GM21526 (cell line): ENCODE results near the gene UBE2Q2.

ENCODE experiments used
- ATAC-seq: cut with Tn5 transposase; IDR thresholded peaks from one replicate; pipeline ENCODE4 v1.9.1; 2021; ENCODE audit warnings: moderate library complexity; ENCODE audit not compliant: unreplicated experiment, low FRiP score

UBE2Q2 gene

DNA sequence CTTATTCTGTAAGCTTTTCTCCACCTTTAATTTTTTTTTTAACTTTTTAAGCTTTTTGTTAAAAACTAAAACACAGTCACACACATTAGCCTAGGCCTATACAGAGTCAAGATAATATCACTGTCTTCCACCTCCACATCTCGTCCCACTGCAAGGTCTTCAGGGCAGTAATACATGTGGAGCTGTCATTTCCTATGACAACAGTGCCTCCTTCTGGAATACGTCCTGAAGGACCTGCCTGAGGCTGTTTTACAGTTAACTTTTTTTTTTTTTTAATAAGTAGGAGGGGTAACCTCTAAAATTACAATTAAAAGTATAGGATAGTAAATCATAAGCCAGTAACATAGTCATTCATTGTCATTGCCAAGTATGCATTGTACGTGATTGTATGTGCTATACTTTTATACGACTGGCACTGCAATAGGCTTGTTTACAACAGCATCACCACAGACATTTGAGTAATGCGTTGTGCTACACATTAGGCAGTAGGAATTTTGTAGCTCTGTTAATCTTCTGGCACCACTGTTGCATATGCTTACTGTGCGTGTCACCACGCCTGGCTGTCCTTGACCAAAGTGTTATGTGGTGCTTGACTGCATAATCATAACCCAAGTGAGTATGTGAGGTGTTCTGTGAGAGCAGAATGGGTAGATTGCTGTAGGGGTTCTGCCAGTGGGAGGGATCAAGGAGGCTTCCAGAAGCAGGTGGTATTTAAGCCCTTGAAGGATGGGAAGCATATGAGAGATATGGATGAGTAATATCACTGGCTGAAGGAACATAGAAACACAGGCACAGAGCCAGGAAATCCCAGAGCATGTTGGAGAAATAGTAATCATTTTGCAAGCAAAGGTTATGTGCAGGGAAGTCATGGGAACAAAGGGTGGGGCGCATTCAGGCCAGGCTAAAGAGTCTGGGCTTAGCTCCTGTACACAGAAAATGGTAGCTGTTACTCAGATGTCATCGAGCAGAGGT is 78.8 kb downstream of the UBE2Q2 start:
- ATAC-seq: no peak

DNA sequence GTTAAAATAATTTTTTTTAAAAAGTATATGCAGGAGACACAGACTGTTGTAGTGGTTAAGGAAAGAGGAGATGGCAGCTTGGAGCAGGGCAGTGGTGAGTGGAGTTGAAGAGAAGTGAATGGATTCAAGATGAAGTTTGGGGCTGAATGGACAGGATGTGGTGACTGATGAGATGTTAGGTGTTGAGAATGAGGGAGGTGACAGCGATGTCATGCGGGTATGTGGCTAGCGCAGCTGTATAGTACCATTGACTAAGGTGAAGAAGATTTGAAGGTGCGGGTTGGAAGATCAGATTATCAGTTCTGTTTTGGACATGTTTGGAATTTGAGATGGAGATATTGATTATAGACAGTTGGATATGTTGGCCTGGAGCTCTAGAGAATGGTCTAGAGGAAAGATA is 80.5 kb downstream of the UBE2Q2 start:
- no peak for ATAC-seq

DNA sequence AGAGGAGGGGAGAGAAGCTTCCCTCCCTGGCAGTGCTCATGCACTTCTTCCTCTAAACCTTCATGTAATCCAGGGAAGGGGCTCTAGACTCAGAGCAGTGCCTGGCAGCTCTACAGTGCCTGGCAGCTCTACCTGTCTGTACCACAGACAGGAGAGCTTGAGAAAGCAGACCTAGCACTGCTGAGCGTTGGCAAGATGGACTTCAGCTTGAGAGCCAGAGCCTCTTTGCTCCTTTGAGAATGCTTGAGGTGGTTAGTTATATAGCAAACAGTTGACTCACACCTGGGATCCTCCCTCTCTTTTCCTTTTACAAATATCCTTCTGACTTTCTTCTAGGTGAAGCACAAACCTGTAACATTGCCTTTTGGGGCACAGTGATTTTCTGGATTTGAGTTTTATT is 81.3 kb downstream of the UBE2Q2 start:
- no peak for ATAC-seq

DNA sequence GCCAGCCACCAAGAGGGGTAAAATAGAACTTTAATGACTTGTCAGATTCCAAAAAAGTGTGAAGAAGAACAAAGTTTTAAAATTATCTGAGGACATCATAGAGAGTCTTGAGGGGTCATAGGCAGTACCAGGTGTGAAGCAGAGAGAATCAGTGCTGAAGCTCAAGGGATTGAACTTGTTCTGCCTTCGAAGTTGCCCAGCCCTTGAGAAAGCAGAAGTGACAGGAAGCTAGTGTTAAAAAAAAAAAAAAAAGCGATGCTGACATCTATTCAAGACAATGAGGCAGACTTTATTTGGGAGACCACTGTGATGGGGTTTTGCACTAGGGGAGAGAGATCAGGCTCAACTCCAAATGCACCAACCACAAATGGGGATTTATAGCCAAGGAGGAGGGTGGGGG is 82.2 kb downstream of the UBE2Q2 start:
- ATAC-seq: no peak

DNA sequence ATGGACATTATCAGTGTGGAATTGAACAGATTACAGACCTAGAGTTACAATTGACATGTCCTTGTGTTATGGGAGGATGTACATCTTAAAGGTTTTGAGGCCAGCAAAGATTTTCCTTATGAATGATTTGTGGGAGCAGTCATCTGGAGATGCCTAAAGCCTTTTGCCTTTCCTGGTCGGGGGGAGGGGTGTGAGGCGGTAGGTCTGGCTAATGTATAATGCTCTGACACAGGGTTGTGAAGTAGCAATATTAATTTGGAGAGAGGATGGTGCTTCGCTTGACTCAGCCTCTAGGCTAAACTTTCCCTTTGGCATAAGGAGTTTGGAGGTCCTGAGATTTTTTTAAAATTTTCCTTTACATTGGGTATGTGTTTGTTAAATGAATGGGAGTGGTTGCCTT is 83.7 kb downstream of the UBE2Q2 start:
- no peak for ATAC-seq

DNA sequence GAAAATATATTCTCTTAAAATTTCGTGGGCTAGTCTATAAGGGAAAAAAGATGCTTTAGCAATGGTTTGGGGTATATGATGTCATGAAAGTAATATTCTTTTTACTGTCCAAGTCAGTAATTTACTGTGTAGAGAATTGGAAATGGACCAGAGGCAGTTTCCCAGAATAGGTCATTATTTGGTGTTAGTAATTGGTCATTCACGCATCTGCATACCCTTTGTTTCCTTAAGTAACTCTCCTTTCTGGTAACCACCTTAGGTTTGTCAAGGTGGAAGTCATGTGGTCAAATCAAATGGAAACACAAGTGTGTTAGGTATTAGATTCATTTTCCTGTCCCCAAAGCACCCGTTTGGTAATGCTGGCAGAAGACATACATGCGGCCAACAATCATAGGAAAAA is 84.4 kb downstream of the UBE2Q2 start:
- no peak for ATAC-seq

DNA sequence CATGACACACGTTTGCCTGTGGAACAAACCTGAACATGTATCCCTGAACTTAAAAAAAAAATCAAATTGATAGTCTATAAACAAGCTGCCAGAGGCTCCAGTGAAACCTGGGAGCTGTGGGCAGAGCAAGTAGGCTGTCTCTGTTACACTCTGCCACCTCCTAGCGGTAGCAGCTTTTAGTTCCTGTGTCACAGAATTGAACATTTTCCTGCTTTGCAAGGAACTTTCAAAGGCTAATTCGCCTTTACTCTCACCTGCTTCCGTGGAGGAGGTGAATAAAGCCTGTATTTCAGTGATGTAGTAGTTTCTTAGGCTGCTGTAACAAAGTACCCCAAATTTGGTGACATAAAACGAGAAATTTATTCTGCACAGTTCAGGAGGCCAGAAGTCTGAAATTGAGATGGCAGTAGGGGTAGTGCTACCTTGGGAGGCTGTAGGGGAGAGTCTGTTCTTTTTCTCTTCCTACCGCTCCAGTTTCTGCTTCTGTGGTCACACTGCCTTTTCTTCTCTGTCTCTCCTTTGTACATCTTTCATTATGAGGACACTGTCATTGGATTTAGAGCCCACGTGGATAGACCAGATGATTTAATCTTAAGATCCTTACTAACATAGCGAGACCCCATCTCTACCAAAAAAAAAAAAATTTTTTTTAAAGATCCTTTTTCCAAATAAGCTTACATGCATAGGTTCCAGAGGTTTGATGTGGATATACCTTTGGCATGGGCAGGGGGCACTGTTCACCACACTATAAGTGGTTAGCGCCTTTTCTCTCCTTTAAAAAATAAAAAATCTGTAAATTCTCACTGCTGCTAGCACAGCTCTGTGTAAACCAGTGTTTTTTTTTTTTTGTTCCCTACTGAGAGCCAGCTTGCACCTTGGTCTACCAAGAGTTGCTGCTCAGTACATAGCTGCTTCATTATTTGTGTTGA is 85.7 kb downstream of the UBE2Q2 start:
- no peak for ATAC-seq

DNA sequence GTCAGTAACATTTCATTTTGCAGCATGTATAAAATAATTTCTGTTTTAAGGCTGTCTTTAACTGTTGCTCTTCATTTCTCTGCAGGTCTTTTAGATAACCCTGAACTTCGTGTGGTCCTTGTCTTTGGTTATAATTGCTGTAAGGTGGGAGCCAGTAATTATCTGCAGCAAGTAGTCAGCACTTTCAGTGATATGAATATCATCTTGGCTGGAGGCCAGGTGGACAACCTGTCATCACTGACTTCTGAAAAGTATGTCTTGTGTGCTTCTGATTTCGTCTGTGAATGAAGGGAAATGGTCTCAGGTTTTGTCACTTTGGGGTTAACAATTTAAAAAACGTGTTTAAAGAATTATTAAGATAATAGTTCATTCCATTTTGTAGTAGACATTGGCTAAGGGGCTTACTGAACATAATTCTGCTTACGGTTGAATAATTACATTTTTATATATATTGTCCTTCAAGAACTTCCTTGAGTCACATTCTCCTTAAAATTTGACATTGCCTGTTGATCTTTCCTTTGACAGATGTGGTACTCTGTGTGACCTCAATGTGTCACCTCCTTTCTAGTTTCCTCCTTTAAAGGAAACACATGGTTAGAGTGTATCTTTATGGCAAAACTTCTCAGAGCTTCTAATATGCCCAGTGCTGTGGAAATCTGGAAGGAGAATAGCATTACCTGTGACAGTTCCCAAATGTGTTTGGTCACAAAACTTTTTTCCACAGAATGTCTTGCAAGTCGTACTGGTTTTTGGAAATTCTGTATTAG is 86.7 kb downstream of the UBE2Q2 start:
- ATAC-seq: no peak

DNA sequence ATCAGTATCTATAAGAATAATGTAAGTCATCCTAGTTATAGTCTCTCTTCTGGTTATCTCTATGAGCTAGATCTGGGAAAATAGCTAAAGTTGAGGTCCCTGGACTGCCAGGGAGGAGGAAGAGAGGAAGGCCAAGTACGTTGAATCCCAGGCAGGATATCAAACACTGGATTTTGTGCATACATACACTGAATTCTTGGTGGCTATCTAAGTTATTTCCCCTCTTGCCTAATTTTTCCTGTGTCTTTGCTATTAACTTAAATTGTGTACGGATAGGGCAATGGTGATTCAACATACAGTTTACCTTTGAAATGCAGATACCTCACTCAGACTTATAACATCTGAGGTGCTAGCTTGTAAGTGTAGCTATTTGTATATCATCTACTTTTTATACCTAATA is 87.6 kb downstream of the UBE2Q2 start:
- no peak for ATAC-seq

DNA sequence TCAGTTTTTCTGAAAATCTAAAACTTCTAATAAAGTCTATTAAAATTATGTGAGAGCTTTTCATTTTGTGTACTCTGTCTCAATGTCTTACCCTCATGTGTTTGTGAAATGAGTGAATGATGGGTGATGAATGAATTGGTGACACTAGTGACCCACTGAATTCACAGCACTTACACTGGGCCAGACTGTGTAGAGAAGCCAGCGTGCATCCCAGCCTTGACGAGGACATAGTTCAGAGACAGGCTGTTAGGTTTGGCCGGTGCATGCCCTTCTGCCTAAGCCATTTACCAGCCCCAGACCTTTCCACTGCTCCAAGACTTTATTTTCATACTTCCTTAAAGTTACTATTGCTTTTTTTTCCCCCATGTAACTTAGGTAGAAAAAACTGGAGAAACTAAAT is 99.2 kb downstream of the UBE2Q2 start:
- ATAC-seq: no peak

DNA sequence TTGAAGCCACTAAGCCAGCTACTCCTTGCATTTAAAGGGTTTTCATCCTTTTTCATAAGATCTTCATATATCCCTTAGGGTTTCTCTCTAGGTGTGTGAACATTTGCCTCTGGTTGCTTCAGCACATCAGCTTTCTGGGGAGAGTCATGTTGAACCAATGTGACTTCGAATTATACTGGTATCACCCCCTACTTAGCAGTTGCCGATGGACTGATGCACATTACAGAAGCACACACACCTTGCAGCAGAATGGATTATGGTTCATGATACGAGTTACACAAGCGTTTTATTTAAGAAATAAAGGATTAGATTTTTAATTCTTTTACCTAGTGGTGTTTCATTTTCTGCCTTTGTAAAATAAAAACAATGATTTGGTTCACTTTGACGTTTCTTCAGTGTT is 100.0 kb downstream of the UBE2Q2 start:
- no peak for ATAC-seq

DNA sequence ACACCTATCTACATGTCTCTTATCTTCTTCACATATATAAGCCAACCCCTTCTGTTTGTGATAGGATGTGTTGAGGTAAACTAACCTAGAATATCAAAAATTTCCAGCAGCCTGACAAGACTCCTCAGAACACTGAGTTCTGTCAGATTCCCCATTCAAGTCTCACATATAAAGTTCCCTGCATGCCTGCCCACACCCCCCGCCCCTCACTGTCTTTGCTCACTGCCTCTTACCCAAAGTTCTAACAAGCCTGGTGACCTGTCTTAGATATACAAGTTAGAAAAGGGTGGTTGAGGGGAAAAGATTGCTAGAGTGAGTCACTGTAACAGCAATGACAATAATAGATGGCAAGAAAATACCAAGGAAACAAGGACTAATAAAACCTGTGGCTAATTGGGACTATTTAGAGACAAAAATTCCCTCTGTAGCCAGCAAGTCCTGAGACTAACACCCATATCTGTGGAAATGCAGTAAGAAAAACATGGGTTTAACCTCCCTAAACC is 100.5 kb downstream of the UBE2Q2 start:
- no peak for ATAC-seq

DNA sequence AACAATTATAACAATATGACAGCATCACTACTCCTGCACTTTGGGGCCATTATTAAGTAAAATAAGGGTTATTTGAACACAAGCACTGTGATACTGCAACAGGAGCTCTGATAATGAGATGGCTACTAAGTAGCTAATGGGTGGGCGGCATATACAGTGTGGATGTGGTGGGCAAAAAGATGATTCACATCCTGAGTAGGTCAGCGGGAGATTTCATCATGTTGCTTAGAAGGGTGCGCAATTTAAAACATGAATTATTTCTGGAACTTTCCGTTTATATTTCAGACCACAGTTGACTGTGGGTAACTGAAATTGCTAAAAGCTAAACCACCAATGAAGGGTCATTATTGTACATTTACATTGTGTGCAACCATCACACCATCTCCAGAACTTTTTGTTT is 102.7 kb downstream of the UBE2Q2 start:
- ATAC-seq: no peak

DNA sequence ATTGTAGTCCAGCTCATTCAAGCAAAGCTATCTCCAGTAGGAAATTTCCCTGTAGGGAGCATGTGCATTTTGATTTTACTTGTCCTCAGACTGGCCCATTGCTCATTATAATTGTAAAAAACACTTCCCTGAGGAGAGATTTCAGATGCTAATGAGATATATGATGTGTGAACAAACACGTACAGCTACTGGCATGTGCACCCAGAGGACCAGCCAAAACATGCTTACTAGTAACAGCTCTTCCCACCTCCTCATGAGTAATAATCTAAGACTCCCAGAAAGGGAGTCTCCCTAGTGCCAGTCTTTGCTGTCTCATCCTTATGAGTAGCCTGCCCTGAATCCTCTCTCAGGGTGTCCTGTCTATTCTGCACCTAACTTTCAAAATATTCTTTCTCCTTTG is 103.8 kb downstream of the UBE2Q2 start:
- no peak for ATAC-seq

DNA sequence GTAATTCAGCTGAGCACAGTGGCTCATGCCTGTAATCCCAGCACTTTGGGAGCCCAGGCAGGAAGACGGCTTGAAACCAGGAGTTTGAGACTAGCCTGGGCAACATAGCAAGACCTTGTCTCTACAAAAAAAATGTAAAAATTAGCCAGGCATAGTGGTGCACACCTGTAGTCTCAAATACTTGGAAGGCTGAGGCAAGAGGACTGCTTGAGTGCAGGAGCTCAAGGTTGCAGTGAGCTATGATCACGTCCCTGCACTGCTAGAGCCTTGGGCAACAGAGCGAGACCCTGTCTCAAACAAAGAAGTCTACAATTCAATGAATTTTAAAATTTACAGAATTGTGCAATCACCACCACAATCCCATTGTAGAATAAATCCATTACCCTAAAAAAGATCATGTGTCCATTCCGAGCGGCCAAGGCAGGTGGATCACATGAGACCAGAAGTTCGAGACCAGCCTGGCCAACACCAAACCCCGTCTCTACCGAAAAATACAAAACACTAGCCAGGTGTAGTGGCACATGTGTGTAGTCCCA is 105.6 kb downstream of the UBE2Q2 start:
- ATAC-seq: no peak
